Peyer's patch (tissue), 4 donors: ENCODE data around the gene SASH3. TPM values are rescaled to one million over a fixed set of nuclear protein-coding genes. Genes with fewer than 3 reads are reported as not detected.

Source experiments
- DNase-seq, 3 donors: peaks; one replicate each; pipeline ENCODE4 v3.0.0-alpha.2; 2017 to 2019
- H3K27ac ChIP-seq, 4 donors: fragments of 200-600 bp; sonication (generic); one replicate each; pipeline ENCODE4 v1.5.1; 2016 to 2019
- H3K27me3 ChIP-seq, 2 donors: fragments of 200-600 bp; sonication (generic); one replicate each; pipeline ENCODE4 v1.5.1; 2019
- H3K36me3 ChIP-seq, 3 donors: fragments of 200-600 bp; sonication (generic); one replicate each; pipeline ENCODE4 v1.5.1; 2016 to 2019
- H3K4me1 ChIP-seq, 4 donors: fragments of 200-600 bp; sonication (generic); one replicate each; pipeline ENCODE4 v1.5.1; 2016 to 2019
- H3K4me3 ChIP-seq, 4 donors: fragments of 200-600 bp; sonication (generic); 1 replicate in 3 of 4; 2 replicates in 1 of 4; pipeline ENCODE4 v1.5.1; 2016 to 2019; ENCODE audit warnings: mild to moderate bottlenecking in 1 of 4
- H3K9me3 ChIP-seq, 4 donors: fragments of 200-600 bp; sonication (generic); one replicate each; pipeline ENCODE4 v1.5.1; 2016 to 2019; ENCODE audit warnings: mild to moderate bottlenecking in 1 of 4
- CTCF ChIP-seq, 6 experiments: fragments of 450-650 bp in 4 of 6; fragments of 200-600 bp in 2 of 6; sonication (generic) in 1 of 6; IDR thresholded peaks; one replicate each; pipeline ENCODE4 v1.5.1; 2017 to 2019; ENCODE audit warnings: antibody characterized with exemption in 6 of 6, mild to moderate bottlenecking in 3 of 6, moderate library complexity in 1 of 6
- POLR2A ChIP-seq, 2 donors: fragments of 450-650 bp; IDR thresholded peaks; one replicate each; pipeline ENCODE4 v1.5.1; 2017; ENCODE audit warnings: antibody characterized with exemption in 2 of 2, mild to moderate bottlenecking in 2 of 2, moderate library complexity in 2 of 2
- total RNA-seq, 4 donors: library from RNA; depleted of rRNA; stranded (reverse); fragments of >200 nt; gene quantifications; one replicate each; pipeline ENCODE4 v1.1.0, GENCODE V29; 2016

Gene SASH3
- total RNA-seq, 4 donors from 2014 or later, result 2.2 to 45.4 (median 7.7) TPM

- Histone ChIP-seq H3K27ac (no peak overlapping the region), H3K4me1 (no peaks in the 10 kb centered on the region), H3K4me3 (no peak overlapping the region), H3K27me3 (no peaks in the 10 kb centered on the region), H3K9me3 (no peaks in the 10 kb centered on the region), H3K36me3 (peaks cover 0 to 8% (median 0%) of the 10 kb centered on the region in 3 donors)
- TF ChIP-seq POLR2A (IDR thresholded peaks at IDR 0.05), result no peak
- TF ChIP-seq CTCF (IDR thresholded peaks at IDR 0.05), result no peak
- DNase-seq, result no peak
Measured at GRCh38 chrX:129823522-129823921, 43.8 kb downstream of the SASH3 start.

- no peaks in the 10 kb centered on the region for H3K9me3 ChIP-seq
- H3K27me3 ChIP-seq, result no peaks in the 10 kb centered on the region
- peaks cover 0 to 8% (median 0%) of the 10 kb centered on the region in 3 donors for H3K36me3 ChIP-seq
- H3K4me3 ChIP-seq, result no peak overlapping the region
- H3K4me1 ChIP-seq, result no peaks in the 10 kb centered on the region
- H3K27ac ChIP-seq, result no peak overlapping the region
- no peak for TF ChIP-seq CTCF (IDR thresholded peaks at IDR 0.05)
- no peak for DNase-seq
Measured at GRCh38 chrX:129824620-129825019, 44.9 kb downstream of the SASH3 start.

- no peak overlapping the region for H3K27ac ChIP-seq
Measured at GRCh38 chrX:129825746-129826505, 46.2 kb downstream of the SASH3 start.

GRCh38 chrX:129830494-129830893, 50.7 kb downstream of the SASH3 start:
- H3K36me3 ChIP-seq, result no peaks in the 10 kb centered on the region
- no peak for DNase-seq
- no peak overlapping the region for H3K27ac ChIP-seq
- no peaks in the 10 kb centered on the region for H3K27me3 ChIP-seq
- TF ChIP-seq CTCF (IDR thresholded peaks at IDR 0.05), result no peak
- TF ChIP-seq POLR2A (IDR thresholded peaks at IDR 0.05), result no peak
- H3K9me3 ChIP-seq, result no peaks in the 10 kb centered on the region
- H3K4me1 ChIP-seq, result no peaks in the 10 kb centered on the region
- no peak overlapping the region for H3K4me3 ChIP-seq

More at GRCh38 chrX:129825746-129826505, 46.2 kb downstream of the SASH3 start:
- Histone ChIP-seq H3K4me1 (no peaks in the 10 kb centered on the region), H3K4me3 (no peak overlapping the region), H3K9me3 (no peaks in the 10 kb centered on the region), H3K36me3 (peaks cover 0 to 8% (median 0%) of the 10 kb centered on the region in 3 donors), H3K27me3 (no peaks in the 10 kb centered on the region)
- no peak for TF ChIP-seq POLR2A (IDR thresholded peaks at IDR 0.05)
- peak in 1 of 6 experiments; percentile 12 for TF ChIP-seq CTCF (IDR thresholded peaks at IDR 0.05)
- peak; percentile 27 to 79 (median 51) for DNase-seq

- DNase-seq, result no peak
- no peaks in the 10 kb centered on the region for H3K9me3 ChIP-seq
- no peak overlapping the region for H3K27ac ChIP-seq
- no peaks in the 10 kb centered on the region for H3K4me1 ChIP-seq
- H3K36me3 ChIP-seq, result no peaks in the 10 kb centered on the region
- TF ChIP-seq POLR2A (IDR thresholded peaks at IDR 0.05) (no peak), CTCF (IDR thresholded peaks at IDR 0.05) (no peak)
- no peaks in the 10 kb centered on the region for H3K27me3 ChIP-seq
- no peak overlapping the region for H3K4me3 ChIP-seq
Measured at GRCh38 chrX:129831091-129831885, 51.5 kb downstream of the SASH3 start.
